ENCODE results near the gene TMEM205.

Gene TMEM205

GRCh38 chr19:11325544-11325943 is 20.5 kb downstream of the TMEM205 start:
- TF ChIP-seq, protein P1, sequence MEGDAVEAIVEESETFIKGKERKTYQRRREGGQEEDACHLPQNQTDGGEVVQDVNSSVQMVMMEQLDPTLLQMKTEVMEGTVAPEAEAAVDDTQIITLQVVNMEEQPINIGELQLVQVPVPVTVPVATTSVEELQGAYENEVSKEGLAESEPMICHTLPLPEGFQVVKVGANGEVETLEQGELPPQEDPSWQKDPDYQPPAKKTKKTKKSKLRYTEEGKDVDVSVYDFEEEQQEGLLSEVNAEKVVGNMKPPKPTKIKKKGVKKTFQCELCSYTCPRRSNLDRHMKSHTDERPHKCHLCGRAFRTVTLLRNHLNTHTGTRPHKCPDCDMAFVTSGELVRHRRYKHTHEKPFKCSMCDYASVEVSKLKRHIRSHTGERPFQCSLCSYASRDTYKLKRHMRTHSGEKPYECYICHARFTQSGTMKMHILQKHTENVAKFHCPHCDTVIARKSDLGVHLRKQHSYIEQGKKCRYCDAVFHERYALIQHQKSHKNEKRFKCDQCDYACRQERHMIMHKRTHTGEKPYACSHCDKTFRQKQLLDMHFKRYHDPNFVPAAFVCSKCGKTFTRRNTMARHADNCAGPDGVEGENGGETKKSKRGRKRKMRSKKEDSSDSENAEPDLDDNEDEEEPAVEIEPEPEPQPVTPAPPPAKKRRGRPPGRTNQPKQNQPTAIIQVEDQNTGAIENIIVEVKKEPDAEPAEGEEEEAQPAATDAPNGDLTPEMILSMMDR (IDR thresholded peaks at IDR 0.05; ENCODE audit: low read depth, low read length) = no peak
- Histone ChIP-seq H3K4me3 (ENCODE audit: low read depth, low read length) (no peak overlapping the region), H3K27me3 (no peaks in the 10 kb centered on the region), H3K4me1 (peaks cover 10% of the 10 kb centered on the region), H3K9me3 (no peaks in the 10 kb centered on the region), H3K36me3 (peaks cover 3% of the 10 kb centered on the region; the same call in 1 of the 2 replicates)
- DNase-seq = no peak

- Histone ChIP-seq H3K36me3 (0 out of 2 replicates have a peak, but pooled peaks cover 3% of the 10 kb centered on the region), H3K4me1 (peaks cover 10% of the 10 kb centered on the region), H3K9me3 (no peaks in the 10 kb centered on the region), H3K27me3 (no peaks in the 10 kb centered on the region), H3K4me3 (ENCODE audit: low read depth, low read length) (no peak overlapping the region)
- TF ChIP-seq, protein P1 (IDR thresholded peaks at IDR 0.05; ENCODE audit: low read depth, low read length) = no peak
- peak; percentile 26 for DNase-seq
Measured at GRCh38 chr19:11324748-11325389, 21.2 kb downstream of the TMEM205 start.

- Histone ChIP-seq H3K27me3 (no peaks in the 10 kb centered on the region), H3K36me3 (0 out of 2 replicates have a peak, but pooled peaks cover 3% of the 10 kb centered on the region), H3K4me1 (peaks cover 10% of the 10 kb centered on the region), H3K4me3 (ENCODE audit: low read depth, low read length) (peak overlapping the region; percentile 31), H3K9me3 (no peaks in the 10 kb centered on the region)
- TF ChIP-seq, protein P1 (IDR thresholded peaks at IDR 0.05; ENCODE audit: low read depth, low read length) = no peak
- peak; percentile 93 for DNase-seq
Measured at GRCh38 chr19:11324079-11324661, 21.9 kb downstream of the TMEM205 start.

DNA sequence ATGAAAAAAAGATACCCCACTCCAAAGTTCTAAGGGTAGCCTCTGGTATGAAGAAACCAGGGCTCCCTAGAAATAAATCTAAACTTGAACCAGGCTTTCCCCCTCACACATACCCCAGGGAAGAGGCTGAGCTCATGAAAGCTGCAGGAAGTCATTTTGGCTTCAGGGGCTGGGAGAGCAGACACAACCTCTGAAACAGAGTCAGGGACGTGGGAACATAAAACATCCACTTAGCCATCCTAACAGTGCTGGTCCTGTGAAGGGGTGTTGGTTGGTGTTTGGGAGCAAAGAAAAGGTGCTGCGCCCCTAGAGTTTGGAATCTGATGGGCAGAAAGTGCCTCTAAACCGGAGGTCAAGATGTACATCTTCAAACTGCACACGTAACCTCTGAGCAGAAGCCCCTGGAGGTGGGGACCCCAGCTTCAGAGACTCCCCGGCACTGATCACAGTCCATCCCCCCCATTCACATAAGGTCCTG is 22.4 kb downstream of the TMEM205 start:
- no peaks in the 10 kb centered on the region for H3K9me3 ChIP-seq
- peaks cover 10% of the 10 kb centered on the region for H3K4me1 ChIP-seq
- peak overlapping the region; percentile 31 for H3K4me3 ChIP-seq (ENCODE audit: low read depth, low read length)
- no peaks in the 10 kb centered on the region for H3K27me3 ChIP-seq
- no peak for DNase-seq
- TF ChIP-seq, protein P1 (IDR thresholded peaks at IDR 0.05; ENCODE audit: low read depth, low read length) = no peak
- 0 out of 2 replicates have a peak, but pooled peaks cover 3% of the 10 kb centered on the region for H3K36me3 ChIP-seq

DNA sequence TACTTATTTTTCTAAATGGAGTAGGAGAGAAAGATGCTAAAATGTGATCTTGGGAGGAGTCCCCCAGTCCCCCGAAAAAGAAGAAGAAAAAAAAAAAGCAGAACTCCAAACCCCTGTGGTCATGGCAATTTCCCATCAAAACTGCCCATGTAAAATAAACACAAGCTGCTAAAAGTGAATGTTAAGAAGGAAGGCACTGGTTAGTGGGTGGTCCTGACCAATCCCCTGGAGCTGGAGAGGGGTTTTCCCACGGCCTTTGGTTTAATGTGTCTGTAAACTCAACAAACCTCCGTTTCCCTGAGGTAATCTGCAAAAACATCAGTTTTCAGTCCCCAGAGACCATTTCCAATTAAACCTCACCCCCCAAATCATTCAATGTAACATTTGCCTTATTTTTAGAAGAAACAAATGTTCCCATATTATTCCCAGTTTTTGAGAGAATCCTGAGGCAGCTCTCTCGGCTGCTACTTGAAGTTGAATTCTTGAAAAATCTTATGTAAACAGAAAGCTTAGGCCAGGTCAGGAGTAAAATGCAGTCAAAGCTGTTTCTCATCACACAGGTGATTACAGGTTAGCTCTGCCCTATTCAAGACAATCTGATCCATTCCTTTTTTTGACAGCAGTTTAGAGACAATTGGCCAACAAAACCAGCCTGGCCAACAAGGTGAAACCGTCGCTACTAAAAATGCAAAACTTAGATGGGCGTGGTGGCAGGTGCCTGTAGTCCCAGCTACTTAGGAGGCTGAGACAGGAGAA is 23.6 kb downstream of the TMEM205 start:
- Histone ChIP-seq H3K9me3 (no peaks in the 10 kb centered on the region), H3K4me1 (peaks cover 10% of the 10 kb centered on the region), H3K4me3 (ENCODE audit: low read depth, low read length) (no peak overlapping the region), H3K27me3 (no peaks in the 10 kb centered on the region), H3K36me3 (0 out of 2 replicates have a peak, but pooled peaks cover 3% of the 10 kb centered on the region)
- TF ChIP-seq, protein P1 (IDR thresholded peaks at IDR 0.05; ENCODE audit: low read depth, low read length) = no peak
- DNase-seq = no peak

Measured in BE2C (cell line).